Hematopoietic multipotent progenitor cell treated with erythropoietin and hydrocortisone succinate and interleukin-3 and kit ligand, for 17 days (in vitro differentiated cells): ENCODE data around the gene AMZ2.
"Not testable (repeated sequence)": the region's sequence is repeated elsewhere in the genome, so short reads cannot be mapped to it uniquely, and the experiment has no call there.

Experiments
- DNase-seq: peaks from one replicate; pipeline ENCODE4 v3.0.0-alpha.2; 2015; ENCODE audit warnings: low spot score

AMZ2 gene

DNA sequence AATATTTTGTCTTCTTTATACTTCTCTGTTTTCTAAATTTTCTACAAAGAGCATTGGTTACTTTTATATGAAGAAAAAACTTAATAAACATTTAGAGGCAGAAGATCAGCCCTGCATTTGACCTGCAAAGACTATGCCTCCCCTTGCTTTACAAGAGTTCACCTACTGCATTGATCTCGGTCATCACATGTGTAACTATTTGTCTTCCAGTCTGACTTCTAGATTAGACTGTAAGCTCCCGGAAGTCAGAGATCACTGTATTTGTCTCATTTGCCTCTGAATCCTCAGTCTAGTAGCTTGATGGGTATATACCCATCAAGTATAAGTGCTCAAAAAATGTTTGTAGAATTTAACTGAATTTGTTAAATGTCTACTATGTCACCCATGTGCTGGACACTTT is 27.7 kb upstream of the AMZ2 start:
- DNase-seq: not testable (repeated sequence)

DNA sequence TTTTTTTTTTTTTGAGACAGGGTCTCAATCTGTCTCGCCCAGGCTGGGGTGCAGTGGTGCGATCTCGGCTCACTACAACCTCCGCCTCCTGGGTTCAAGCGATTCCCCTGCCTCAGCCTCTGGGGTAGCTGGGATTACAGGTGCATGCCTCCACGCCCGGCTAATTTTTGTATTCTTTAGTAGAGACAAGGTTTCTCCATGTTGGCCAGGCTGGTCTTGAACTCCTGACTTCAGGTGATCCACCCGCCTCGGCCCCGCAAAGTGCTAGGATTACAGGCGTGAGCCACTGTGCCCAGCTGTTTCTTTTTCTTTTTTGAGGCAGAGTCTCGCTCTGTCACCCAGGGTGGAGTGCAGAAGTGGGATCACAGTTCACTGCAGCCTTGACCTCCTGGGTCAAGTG is 27.1 kb upstream of the AMZ2 start:
- not testable (repeated sequence) for DNase-seq

DNA sequence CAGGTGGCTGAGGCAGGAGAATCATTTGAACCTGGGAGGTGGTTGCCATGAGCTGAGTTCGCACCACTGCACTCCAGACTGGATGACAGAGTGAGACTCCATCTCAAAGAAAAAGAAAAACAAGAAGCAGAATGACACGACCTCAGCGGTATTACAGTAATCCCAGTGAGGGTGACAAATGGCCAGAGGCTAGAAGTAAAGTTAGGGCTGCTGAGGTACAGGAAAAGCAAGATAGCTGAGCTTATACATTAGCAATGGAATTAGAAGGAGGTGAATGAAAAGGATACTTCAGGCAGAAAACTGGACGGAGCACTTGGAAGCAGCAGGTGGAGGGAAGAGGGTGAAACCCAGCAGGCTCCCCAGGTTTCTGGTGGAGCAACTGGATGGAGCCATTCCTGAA is 26.1 kb upstream of the AMZ2 start:
- DNase-seq: no peak

DNA sequence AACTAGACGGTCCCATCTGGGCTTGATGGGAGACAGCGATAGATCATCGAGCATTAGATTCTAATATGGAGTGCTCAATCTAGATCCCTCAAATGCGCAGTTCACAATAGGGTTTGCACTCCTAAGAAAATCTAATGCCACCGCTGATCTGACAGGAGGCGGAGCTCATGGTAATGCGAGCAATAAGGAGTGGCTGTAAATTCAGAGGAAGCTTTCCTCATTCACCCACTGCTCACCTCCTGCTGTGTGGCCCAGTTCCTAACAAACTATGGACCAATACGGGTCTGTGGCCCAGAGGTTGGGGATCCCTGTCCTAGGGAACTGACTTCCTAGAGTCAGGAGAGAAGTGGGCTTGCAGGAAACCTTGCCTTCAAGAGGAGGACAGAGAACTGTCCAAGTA is 25.2 kb upstream of the AMZ2 start:
- DNase-seq: no peak

DNA sequence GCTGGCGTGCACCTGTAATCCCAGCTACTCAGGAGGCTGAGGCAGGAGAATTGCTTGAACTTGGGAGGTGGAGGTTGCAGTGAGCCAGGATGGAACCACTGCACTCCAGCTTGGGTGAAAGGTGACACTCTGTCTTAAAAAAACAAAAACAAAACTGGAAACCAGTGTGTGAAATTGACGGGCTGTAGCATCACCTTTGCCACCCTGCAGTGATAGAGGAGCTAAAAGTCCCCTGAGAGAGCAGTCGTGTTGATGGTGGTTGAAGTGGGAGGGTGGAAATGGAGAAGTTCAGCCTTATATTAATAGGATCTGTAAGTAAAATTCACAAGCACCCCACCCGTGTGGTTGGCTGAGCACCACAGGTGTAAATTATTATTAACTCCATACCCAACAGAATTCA is 22.8 kb upstream of the AMZ2 start:
- not testable (repeated sequence) for DNase-seq

DNA sequence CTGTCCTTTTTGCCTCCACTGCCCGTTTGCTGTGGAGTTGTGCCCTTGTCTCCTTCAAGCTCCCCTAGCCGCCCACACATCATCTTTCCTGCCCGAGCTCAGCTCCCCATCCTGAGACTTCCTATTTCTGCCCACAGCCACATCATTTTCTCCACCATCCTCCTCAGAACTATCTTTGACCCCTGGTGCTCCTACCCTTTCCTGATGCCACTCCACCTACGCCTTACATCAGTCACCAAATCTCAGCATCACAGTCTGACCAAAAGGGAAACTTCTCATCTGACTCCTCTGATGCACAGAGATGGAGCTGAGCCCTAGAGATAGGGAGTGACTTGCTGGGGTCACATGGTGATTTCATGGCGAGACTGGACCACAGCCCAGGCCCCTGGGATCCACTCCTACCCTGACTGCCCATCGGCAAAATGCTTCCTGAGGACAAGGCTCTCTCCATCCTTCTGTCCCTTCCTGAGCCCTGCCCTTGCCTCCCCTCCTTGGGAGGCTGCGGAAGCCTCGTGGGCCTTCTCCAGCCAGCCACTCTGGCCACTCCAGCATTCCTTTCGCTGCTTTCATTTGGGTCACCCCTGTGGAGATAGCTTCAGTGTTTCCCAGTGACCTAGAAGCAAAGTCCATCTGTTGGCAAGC is 19.7 kb upstream of the AMZ2 start:
- not testable (repeated sequence) for DNase-seq

DNA sequence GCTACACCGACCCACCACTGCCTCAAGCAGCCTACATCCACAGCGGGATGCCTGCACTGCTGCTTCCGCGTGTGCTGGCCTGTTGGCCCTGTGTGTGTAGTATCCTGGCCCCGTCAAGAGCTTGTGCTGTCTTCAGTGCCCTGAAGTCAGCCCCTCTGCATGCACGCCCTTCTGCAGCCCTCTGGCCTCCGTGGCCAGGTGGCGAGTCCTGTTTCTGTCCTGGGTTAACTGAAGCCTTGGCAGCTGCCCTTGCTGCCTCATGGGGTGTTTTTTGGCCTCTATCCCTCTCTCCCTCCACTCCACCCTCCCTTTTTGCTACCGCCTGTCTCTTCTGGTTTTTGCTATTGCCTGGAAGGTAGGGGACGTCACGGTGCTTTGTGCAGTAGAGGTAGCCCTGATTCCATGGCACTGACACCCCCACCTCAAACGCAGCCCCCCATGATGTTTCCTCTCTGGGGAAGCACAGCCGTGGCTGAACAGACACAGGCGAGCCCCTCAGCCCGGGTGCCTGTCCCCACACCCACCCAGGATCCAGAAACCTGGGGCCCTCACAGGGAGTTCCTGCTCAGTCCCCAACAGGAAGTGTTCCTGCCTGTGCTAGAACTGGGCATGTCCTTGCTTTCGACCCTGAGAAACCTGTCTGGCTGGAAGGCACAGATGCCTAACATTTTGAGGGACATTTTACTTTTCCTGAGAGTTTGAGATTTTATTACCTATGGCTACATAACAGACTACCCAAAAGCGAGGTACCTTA is 18.8 kb upstream of the AMZ2 start:
- no peak for DNase-seq

DNA sequence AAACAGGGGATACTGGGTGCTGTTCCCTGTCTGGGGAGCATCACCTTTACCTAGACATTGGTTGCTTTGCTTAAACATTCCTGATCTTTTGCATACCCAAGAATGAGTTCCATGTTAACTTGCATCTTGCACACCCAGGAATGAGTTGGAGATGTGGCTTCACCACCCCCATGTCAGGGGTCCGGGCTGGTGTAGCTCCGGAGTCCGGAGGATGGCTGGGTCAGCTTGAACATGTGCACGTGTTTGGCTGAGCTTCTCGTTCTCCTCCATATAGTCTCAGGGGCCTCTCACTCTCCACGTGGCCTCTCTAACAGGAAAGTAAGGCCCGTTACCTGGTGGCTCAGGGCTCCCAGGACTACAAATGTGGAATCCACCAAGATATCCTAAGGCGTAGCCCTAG is 18.2 kb upstream of the AMZ2 start:
- DNase-seq: no peak

DNA sequence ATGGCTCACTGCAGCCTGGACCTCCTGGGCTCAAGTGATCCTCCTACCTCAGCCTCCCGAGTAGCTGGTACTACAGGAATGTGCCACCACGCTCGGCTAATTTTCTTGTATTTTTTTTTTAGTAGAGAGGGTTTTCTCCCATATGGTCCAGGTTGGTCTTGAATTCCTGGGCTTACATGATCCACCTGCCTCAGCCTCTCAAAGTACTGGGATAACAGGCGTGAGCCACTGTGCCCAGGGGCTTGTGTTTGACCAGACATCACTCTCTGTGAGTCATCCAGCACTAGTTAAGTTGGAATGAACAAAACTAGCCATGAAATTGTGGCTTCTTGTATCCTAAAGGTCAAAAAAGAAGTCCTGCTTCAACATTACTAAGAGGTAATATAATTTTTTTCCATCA is 16.7 kb upstream of the AMZ2 start:
- DNase-seq: not testable (repeated sequence)

DNA sequence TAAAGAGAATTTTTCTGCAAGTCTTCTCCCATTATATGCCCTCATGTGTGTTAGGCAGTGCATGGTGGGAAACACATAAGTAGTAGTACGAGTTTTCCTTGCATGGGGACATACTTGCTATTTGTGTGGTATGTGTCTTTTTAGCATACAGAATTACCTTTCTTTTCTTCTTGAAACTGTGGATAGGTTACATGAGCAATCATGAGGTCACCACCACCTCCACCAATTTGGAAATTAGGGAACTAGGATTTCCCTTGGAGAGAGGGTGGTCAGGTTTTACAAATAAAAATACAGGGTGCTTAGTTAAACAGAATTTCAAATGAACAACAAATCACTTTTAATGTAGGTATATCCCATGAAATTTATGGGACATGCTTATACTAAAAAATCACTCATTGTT is 16.3 kb upstream of the AMZ2 start:
- DNase-seq: no peak

DNA sequence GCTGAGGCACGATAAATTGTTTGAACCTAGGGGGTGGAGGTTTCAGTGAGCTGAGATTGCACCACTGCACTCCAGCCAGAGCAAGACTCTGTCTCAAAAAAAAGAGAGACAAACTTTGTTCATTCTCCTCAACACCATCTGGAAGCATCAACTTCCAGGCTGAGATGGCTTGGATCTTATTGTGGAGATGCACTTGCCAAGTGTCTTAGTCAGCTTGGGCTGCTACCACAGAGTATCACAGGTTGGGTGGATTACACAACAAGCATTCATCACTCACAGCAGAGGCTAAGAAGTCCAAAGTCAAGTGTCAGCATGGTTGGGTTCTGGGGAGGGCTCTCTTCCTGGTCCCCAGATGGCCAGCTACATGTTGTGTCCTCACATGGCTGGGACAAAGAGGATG is 15.1 kb upstream of the AMZ2 start:
- DNase-seq: not testable (repeated sequence)

DNA sequence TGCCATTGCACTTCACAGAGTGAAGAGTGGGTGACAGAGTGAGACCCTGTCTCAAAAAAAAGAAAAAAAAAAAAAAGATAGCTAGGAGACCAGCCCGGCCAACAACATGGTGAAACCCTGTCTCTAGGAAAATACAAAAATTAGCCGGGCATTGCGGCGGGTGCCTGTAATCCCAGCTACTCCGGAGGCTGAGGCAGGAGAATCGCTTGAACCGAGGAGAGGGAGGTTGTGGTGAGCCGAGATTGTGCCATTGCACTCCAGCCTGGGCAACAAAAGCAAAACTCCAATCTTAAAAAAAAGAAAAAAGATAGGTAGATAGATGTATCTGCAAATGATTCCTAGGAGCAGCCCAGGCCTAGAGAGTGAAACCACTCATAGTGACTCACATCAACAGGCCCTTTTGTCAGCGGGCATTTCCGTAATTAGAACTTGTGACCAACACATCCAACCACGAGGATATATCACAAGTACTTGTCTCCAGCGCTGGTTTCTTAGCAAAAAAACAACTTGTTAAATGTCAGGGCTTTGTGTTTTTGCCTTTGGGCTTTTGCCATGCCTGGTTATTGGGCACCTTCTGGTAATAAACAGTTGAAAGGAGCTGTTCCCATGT is 13.0 kb upstream of the AMZ2 start:
- DNase-seq: not testable (repeated sequence)

DNA sequence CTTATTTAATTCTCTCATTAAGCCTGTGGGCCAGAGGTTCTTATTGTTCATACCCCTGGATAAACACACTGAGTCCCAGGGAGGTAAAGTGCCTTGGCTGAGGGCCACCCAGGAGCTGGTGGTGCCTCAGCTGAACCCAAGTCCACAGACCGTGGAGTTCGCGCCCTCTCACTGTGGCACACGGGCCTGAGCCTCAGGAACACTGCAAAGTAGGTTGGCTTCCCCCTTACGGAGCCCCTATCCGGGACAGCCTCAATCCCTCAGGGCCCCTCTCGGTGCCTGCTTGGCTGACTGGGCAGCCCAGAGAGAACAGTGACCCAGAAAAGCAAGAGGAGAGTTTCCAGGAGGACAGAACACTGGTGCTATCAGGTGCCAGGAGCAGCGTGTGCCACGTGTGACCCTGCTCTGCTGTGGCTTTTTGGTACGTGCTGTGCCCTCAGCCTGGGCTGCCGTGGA is 12.5 kb upstream of the AMZ2 start:
- not testable (repeated sequence) for DNase-seq

DNA sequence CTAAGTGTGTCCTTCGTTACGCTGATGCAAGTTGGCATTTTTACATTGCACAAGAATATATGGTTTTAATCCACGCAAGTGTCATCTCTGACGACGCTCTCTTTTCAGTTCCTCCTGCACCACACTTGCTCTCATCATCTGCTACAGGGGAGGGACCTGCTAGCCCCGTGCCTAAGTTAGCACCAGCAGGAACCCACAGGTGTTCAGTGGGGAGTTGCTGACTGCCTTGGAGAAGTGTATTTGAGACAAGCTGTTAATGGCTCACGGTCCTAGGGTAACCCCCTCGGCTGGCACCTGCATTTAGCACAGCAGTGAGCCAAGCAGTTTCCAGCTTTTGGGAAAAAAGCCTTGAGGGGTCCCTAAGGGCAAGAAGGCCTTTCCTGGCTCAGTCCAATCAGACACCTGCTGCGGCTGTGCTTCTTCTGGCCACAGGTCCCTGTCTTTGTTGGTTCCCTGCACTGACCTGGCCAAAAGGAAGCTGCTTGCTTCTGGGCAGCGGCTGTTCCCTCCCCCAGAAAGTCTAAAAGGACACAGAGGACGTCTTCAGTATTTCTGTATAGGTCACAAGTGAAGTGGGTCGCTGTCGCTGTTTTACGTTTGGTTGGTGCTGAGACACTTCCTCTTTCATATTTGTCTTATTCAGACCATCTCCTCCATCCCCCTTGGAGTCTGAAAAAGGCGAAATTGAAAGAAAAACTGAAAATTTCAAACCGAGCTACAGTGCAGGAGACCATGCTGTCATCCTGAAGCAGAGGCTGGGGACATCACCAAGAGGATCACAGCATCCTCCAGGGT is 10.3 kb upstream of the AMZ2 start:
- not testable (repeated sequence) for DNase-seq

DNA sequence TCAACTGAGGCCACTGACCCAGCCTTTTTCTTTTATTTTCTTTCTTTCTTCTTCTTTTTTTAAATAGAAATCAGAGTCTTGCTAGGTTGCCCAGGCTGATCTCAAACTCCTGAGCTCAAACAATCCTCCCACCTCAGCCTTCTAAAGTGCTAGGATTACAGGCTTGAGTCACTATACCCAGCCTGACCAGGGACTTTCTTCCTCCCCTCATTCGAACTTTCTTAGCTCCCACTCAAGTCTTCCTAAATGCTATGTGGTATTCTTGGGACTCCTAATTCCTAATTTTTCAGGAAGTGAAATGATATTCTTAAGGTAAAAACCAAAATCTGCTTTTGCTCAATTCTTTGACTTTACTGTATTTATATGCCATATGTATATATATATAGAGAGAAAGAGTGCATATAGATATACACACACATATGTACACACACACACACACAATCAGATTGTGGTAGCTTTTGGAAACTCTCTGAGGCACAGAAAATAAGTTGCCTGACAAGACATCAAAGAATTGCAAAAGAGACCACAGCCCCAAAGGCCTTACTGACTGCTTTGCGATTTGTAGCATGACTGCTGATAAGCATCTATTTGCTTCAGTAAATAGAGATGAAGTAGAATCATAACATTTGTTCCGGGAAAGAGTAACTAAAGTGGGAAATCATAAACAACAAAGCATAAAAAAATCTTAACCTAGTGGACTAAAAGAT is 9.5 kb upstream of the AMZ2 start:
- DNase-seq: no peak

DNA sequence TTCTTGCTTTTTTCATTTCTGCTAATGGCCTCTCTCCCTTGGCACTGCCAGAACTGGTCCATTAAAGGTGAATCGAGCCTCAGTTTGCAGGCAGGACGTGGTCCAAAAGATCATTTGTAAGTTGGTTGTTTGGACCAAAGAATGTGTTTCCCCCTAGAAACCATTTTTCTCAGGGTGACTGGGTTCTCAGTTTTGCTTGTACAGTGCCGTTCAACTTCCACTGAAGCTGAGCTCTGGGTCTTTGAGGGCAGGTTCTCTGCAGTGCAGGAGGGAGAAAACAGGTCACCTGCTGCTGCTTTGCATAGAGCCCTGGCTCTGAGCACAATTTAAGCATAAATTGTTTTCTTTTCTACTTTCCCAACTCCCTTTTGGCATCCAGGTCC is 9.0 kb upstream of the AMZ2 start:
- DNase-seq: no peak

DNA sequence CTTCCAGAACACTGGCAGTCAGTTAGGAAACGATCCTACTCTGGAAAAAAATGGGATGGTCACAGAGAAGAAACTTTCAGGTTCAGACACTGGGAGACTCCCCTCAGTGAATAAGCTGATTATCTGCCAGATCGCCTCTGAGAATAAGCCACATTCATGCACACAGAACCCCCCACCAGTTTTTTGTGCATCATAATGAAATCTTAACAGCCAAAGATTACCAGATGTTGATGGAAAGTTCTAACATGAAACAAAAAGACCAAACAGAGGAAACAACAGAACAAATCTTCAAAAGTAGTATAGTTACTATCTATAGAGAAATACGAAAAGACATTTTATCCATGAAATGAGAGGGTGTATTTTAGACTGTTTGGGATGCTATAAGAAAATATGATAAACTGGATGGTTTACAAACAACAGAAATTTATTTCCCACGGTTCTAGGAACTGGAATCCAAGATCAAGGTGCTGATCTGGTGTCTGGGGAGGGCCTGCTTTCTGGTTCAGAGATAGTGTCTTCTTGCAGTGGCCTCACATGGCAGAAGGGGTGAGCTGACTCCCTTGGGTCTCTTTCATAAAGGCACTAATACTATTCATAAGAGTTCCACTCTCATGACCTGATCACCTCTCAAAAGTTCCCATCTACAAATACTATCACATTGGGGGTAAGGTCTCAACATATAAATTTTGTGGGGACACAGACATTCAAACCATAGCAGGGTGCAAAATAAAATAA is 8.0 kb upstream of the AMZ2 start:
- DNase-seq: no peak

DNA sequence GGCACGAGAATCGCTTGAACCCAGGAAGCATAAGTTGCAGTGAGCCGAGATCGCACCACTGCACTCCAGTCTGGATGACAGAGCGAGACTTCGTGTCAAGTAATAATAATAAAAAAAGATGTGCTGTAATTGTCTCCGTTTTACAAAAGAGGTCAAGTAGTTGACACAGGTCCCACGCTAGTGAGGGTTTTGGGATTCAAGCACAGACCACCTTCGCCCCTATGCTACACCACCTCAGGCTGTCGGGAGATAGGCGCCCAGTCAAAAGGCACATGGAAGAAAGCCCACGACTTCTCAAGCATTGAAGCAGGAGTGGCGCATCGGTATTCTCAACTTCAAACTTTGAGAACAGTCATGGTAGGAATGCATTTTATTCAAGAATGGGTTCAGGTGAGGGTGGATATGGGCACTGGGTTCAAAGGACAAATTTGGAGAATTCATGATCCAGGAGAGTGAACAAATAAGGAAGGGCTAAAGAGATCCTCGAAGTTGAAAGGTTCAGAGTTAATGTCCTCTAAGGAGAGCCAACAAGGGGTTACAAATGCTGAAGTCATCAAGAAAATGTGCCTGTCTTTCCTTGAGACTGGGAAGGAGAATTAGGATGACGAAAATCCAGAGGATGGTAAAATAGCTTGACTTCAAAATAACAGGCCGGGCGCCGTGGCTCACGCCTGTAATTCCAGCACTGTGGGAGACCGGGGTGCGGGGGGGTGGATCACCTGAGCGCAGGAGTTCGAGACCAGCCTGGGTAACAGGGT is 1.4 kb upstream of the AMZ2 start:
- DNase-seq: no peak

DNA sequence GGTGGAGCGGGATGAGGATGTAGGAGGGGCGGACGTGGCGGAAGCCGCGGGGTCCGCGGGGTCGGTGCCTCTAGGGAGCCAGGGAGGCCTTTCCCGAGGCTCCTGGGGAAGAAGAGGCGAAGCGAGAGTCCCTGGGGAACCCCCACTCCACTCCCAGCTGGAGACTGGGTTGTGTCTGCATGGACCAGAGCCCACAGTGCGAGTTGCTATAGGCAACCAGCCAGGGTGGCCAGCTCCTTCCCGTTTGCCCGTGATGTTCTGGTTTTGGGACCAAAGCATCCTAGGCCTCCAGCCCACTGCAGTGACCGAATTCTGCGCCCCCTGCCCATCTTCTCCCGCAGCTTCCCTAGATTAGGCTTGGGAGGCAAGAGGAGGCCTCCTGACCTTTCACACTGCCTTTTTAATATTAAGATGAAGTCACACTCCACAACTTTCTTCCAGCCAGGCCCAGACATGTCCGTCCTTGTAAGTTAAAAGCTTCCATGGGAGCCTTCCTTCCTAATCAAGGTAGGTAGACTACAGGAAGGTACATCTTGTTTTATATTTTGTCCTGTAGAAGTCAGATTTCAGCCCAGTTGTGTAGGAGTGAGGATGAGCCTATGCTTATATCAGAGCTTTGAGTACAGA is 469 bp downstream of the AMZ2 start:
- peak; percentile 77 for DNase-seq

DNA sequence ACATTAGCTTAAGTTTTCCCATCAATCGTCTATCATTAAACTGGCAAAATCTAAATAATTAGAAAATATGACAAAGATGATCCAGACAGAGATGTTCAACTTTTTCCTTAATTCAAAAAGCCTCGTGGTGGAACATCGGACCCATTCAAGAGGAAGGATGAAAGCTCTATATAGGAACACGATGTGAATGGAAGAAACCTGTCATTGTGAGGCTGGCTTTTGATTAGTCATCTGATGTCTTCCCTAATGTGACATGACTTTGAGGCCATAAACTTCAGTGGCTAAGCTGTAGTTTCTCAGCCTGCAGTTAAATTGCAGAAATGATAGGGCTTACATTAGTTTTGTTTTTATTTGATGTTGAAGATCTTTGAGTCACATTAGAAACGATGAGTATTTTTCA is 1.0 kb downstream of the AMZ2 start:
- DNase-seq: peak; percentile 23
